Measurements from ENCODE around the gene PRM3. TPM values are rescaled to one million over a fixed set of nuclear protein-coding genes. Genes with fewer than 3 reads are reported as not detected.

The PRM3 gene
- total RNA-seq, 6 experiments from 2014 or later = not detected

DNA sequence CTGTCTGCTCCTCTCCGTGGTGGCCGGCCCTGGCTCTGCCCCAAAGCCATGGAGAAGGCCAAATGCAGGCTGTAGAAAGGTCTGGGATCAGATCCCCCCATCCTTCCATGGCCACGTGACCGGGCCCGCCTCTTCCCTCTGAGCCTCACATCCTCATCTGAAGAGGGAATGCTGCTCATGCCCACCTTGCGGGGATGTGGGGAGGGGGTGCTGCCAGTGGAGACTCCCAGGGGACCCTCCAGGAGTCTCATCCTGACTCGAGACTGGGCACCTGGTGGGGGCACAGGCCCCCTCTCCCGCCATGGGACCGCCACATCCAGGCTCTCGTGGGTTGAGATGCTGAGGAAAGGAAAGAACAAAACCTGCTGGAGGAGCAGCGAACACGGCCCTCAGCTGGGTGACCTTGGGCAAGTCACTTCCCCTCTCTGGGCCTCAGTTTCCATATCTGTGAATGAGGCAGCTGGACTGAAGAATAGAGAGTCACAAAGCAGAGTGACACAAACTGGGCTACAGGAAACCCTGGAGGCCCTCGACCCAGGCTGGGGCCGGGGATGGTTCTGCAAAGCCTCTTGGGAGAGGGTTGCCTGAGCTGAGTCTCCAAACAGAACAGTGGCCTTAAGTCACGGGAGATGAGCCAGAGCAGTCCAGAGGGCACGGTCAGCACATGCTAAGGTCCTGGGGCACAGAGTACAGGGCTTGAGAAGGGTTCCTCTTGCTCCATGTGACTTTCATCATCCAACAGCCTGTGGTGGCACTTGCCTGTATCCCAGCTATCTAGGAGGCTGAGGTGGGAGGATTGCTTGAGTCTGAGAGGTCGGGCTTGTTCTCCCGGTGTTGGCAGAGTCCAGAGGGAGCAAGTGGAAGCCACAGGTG is 47.5 kb downstream of the PRM3 start:
- no peak for DNase-seq
- no peaks in the 10 kb centered on the region for H3K9me3 Mint-ChIP-seq
- no peak overlapping the region for H3K27ac Mint-ChIP-seq
- H3K4me1 Mint-ChIP-seq (ENCODE audit: low read depth) = peaks cover 5% of the 10 kb centered on the region; the same call in 1 of the 2 replicates
- H3K27me3 Mint-ChIP-seq (ENCODE audit: insufficient read depth) = peaks cover 2% of the 10 kb centered on the region
- no peaks in the 10 kb centered on the region for H3K36me3 Mint-ChIP-seq (ENCODE audit: low read depth)
- TF ChIP-seq, protein P1, sequence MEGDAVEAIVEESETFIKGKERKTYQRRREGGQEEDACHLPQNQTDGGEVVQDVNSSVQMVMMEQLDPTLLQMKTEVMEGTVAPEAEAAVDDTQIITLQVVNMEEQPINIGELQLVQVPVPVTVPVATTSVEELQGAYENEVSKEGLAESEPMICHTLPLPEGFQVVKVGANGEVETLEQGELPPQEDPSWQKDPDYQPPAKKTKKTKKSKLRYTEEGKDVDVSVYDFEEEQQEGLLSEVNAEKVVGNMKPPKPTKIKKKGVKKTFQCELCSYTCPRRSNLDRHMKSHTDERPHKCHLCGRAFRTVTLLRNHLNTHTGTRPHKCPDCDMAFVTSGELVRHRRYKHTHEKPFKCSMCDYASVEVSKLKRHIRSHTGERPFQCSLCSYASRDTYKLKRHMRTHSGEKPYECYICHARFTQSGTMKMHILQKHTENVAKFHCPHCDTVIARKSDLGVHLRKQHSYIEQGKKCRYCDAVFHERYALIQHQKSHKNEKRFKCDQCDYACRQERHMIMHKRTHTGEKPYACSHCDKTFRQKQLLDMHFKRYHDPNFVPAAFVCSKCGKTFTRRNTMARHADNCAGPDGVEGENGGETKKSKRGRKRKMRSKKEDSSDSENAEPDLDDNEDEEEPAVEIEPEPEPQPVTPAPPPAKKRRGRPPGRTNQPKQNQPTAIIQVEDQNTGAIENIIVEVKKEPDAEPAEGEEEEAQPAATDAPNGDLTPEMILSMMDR (IDR thresholded peaks at IDR 0.05) = no peak
- H3K4me3 Mint-ChIP-seq = no peak overlapping the region

DNA sequence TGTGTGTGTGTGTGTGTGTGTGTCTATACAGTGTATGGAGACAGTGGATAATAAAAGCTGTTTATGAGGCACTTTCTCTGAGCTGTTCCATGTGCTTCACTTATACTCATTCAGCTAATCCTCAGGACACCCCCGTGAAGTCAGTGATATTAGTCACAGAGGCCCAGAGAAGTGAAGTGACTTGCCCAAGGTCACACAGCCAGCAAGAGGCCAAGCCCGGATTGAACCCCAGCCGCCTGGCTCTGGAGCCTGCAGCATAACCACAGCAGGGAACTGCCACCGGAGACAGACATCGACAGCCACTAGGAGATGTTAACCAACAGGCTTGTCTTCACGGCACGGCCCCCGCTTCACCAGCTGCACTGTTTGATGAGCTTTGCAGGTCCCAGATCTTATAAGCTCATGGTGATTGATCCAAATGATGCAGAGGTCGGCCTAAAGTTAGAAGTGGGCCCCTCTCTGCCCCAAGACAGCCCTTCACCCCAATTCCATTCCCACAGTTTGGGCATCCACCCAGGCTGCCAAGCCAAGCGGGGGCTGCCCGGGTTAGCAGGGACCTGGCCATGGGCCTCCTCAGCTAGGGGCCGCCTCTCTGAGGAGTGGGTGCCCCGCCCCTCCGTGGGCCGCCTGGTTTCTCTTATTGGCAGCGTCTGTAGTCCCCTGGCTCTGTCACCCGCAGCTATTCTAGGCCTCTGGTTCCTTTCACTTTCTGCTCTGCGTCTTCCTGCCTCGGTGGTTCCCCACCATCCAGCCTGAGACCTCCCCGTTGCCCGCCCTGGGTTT is 48.3 kb downstream of the PRM3 start:
- Mint-ChIP-seq H3K27ac (no peak overlapping the region), H3K4me3 (no peak overlapping the region), H3K4me1 (ENCODE audit: low read depth) (peaks cover 5% of the 10 kb centered on the region; the same call in 1 of the 2 replicates), H3K27me3 (ENCODE audit: insufficient read depth) (peaks cover 2% of the 10 kb centered on the region), H3K9me3 (no peaks in the 10 kb centered on the region), H3K36me3 (ENCODE audit: low read depth) (no peaks in the 10 kb centered on the region)
- TF ChIP-seq, protein P1 (IDR thresholded peaks at IDR 0.05) = no peak
- DNase-seq = no peak

DNA sequence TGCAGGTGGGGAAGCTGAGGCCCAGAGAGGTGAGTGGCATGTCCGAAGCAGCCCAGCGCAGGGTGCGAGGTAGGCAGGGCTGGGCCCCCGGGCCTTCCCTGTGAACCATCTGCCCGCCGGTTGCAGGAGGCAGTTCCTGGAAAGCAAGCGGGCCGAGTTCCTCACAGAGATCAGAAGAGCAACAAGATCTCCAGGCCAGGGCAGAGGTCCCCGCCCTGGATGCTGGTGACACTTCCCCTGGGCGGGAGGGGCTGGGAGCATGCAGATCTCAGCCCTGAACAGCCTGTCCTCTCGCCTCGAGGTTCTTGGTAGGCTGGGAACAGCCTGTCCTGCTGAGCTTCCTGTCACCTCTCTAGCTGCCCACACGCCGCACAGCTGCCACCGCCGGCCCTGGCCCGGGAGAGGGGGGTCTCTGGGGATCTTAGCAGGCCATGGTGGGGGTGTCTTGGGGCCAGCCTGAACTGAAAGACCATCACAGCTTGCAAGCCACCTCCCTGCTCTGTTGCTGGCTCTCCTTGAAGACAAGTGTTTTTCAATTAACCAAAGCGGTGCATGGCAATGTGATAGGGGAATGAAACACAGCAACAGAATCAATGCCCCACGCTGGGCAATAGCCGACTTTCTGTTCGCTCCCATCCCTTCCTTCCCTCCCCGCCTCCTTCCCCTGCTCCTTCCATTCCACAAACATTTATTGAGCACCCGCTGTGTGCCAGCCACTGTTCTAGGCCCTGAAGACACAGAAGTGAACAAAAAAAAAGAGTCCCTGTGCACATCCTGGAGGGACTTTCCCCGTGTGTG is 49.1 kb downstream of the PRM3 start:
- DNase-seq = no peak
- H3K4me3 Mint-ChIP-seq = no peak overlapping the region
- peaks cover 5% of the 10 kb centered on the region; the same call in 1 of the 2 replicates for H3K4me1 Mint-ChIP-seq (ENCODE audit: low read depth)
- TF ChIP-seq, protein P1 (IDR thresholded peaks at IDR 0.05) = no peak
- H3K36me3 Mint-ChIP-seq (ENCODE audit: low read depth) = no peaks in the 10 kb centered on the region
- peaks cover 1% of the 10 kb centered on the region for H3K9me3 Mint-ChIP-seq
- peaks cover 2% of the 10 kb centered on the region for H3K27me3 Mint-ChIP-seq (ENCODE audit: insufficient read depth)
- H3K27ac Mint-ChIP-seq = no peak overlapping the region

Small RNA genes lying within 50 kb of the gene (microRNA-seq; reads per million reads assigned to microRNA genes)
- not detected for gene MIR548H2

Other genes with a start within 250 kb of the PRM3 start
- gene SOCS1, start 17.4 kb downstream of the PRM3 start, total RNA-seq (2021; fragmentation: NEBNext Ultra II Directional; extraction: Animal tissue kit (Norgen Biotek cat#: 25700)) = 1 to 10 TPM; 3.8 to 6.7 (median 5.9) TPM
- not detected for gene TNP2, start 4.3 kb downstream of the PRM3 start, total RNA-seq (2021; fragmentation: NEBNext Ultra II Directional; extraction: Animal tissue kit (Norgen Biotek cat#: 25700))
- gene PRM2, start 2.9 kb upstream of the PRM3 start, total RNA-seq (2021; fragmentation: NEBNext Ultra II Directional; extraction: Animal tissue kit (Norgen Biotek cat#: 25700)) = not detected
- gene PRM1, start 7.7 kb upstream of the PRM3 start, total RNA-seq (2021; fragmentation: NEBNext Ultra II Directional; extraction: Animal tissue kit (Norgen Biotek cat#: 25700)) = not detected
- gene RMI2, start 71.8 kb upstream of the PRM3 start, total RNA-seq (2021; fragmentation: NEBNext Ultra II Directional; extraction: Animal tissue kit (Norgen Biotek cat#: 25700)) = 10 to 100 TPM in 5 of 6 experiments, 1 to 10 TPM in 1; 7.3 to 16.2 (median 14.2) TPM